ENCODE results near the gene EPPIN. TPM values are rescaled to one million over a fixed set of nuclear protein-coding genes. Genes with fewer than 3 reads are reported as not detected.
A peak's percentile ranks its signal among the peaks of the same experiment; 100 is the strongest.

EPPIN gene
- polyA plus RNA-seq, 1 of the 3 experiments (the other 2 are of a cell fraction) = not detected

DNA sequence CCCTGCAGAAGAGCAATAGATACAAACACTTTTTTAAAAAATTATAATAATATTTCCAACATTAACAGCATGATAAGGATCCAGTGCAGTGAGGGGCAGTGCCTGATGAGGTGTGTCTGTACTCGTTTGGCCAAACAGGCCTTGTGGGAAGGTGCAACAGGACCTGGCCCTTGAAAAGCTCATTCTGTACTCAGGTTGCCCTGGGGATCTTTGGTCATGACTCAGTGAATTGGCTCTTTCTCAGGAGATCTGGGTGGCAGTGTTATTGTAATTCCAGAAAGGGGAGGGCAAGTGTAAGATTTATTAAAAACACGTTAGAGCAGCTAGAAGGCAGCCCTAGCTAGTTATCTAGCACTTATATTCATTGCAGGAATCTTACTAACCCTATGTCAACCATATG, 28.9 kb downstream of the EPPIN start:
- Histone ChIP-seq H3K27me3 (ENCODE audit: insufficient read depth) (no peaks in the 10 kb centered on the region; the same call in 1 of the 2 replicates), H2AFZ (ENCODE audit: low read depth) (no peak overlapping the region), H3K4me3 (ENCODE audit: low read depth in 2 of 2, low read length in 1 of 2) (no peak overlapping the region), H4K20me1 (ENCODE audit: insufficient read depth) (no peaks in the 10 kb centered on the region), H3K36me3 (replicated peaks in 1 of 2; ENCODE audit: control insufficient read depth in 1 of 2, insufficient read depth in 2 of 2, low read length in 1 of 2) (no peaks in the 10 kb centered on the region), H3K4me2 (no peak overlapping the region), H3K9ac (no peak overlapping the region), H3K9me2 (no peaks in the 10 kb centered on the region), H3K9me3 (no peaks in the 10 kb centered on the region), H3F3A (replicated peaks; ENCODE audit: insufficient read depth) (no peaks in the 10 kb centered on the region), H3K4me1 (ENCODE audit: control insufficient read depth in 1 of 2, insufficient read depth in 2 of 2, low read depth in 1 of 2, low read length in 1 of 2) (no peaks in the 10 kb centered on the region), H3K27ac (ENCODE audit: low read depth in 2 of 2, low read length in 1 of 2) (no peak overlapping the region), H3K79me2 (ENCODE audit: insufficient read depth) (no peaks in the 10 kb centered on the region)
- POLR2A ChIA-PET = no interaction called here
- TF ChIP-seq, protein P1, sequence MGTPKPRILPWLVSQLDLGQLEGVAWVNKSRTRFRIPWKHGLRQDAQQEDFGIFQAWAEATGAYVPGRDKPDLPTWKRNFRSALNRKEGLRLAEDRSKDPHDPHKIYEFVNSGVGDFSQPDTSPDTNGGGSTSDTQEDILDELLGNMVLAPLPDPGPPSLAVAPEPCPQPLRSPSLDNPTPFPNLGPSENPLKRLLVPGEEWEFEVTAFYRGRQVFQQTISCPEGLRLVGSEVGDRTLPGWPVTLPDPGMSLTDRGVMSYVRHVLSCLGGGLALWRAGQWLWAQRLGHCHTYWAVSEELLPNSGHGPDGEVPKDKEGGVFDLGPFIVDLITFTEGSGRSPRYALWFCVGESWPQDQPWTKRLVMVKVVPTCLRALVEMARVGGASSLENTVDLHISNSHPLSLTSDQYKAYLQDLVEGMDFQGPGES (IDR thresholded peaks at IDR 0.05; ENCODE audit: low read depth, low read length) = no peak
- no peak for TF ChIP-seq NRF1 (IDR thresholded peaks at IDR 0.05; ENCODE audit: low read depth, low read length)
- no peak for TF ChIP-seq MEF2A (IDR thresholded peaks at IDR 0.05; ENCODE audit: borderline replicate concordance, low read depth)
- no peak for TF ChIP-seq EP300 (IDR thresholded peaks at IDR 0.05; ENCODE audit: borderline replicate concordance in 1 of 2, low read depth in 1 of 2, low read length in 1 of 2)
- TF ChIP-seq EZH2phosphoT487 (IDR thresholded peaks at IDR 0.05; ENCODE audit: borderline replicate concordance, low read depth) = no peak
- TF ChIP-seq, protein P2, sequence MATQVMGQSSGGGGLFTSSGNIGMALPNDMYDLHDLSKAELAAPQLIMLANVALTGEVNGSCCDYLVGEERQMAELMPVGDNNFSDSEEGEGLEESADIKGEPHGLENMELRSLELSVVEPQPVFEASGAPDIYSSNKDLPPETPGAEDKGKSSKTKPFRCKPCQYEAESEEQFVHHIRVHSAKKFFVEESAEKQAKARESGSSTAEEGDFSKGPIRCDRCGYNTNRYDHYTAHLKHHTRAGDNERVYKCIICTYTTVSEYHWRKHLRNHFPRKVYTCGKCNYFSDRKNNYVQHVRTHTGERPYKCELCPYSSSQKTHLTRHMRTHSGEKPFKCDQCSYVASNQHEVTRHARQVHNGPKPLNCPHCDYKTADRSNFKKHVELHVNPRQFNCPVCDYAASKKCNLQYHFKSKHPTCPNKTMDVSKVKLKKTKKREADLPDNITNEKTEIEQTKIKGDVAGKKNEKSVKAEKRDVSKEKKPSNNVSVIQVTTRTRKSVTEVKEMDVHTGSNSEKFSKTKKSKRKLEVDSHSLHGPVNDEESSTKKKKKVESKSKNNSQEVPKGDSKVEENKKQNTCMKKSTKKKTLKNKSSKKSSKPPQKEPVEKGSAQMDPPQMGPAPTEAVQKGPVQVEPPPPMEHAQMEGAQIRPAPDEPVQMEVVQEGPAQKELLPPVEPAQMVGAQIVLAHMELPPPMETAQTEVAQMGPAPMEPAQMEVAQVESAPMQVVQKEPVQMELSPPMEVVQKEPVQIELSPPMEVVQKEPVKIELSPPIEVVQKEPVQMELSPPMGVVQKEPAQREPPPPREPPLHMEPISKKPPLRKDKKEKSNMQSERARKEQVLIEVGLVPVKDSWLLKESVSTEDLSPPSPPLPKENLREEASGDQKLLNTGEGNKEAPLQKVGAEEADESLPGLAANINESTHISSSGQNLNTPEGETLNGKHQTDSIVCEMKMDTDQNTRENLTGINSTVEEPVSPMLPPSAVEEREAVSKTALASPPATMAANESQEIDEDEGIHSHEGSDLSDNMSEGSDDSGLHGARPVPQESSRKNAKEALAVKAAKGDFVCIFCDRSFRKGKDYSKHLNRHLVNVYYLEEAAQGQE (IDR thresholded peaks at IDR 0.05; ENCODE audit: low read depth, low read length) = no peak
- no peak for TF ChIP-seq JUND (IDR thresholded peaks at IDR 0.05)
- CTCF ChIA-PET = no interaction called here
- 6% methylated on average over 2 of the region's 2 CpGs for WGBS (ENCODE audit: low lambda C conversion rate)
- DNase-seq = no peak

DNA sequence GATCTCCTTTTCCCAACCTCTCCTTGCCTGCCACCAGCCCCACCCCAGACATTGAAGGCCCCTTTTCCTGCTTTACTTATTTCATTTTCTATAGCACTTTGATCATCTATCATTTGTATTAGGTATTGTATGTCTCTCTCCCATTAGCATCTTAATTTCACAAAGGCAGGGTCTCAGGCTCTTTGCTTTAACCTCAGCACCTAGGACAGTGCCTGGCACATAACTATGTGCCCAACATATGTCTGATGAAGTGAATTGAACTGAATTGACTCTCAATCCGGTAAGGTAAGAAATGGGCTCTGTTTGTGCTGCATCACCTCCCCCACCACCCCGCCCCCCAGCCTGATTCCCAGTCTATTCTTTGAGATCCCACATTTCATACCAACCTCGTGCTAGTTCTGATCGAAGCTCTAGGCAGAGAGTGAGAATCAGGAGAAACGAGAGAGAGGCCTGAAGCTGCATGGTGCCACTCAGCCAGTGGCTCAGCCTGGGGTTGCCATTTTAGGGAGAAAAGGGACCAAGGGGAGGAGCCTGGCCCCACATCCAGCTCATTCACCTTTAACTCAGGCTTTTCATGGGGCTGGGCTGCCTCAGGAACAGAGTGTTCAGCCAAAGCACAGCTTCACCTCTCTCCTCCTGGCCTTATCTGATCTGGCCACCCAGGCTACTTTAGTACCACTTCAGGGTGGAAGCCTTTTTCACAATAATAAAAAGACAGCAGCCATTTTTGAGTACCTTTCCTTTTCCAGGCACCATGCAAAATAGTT, 31.9 kb downstream of the EPPIN start, which contains the start of gene SPINT3:
SPINT3 (minus strand) TSS at position 476 of the 767 bp plus-strand sequence; CDS start at position 462, 14 bp downstream.
- no peaks in the 10 kb centered on the region for H3K4me1 ChIP-seq (ENCODE audit: control insufficient read depth in 1 of 2, insufficient read depth in 2 of 2, low read depth in 1 of 2, low read length in 1 of 2)
- H3K36me3 ChIP-seq (replicated peaks in 1 of 2; ENCODE audit: control insufficient read depth in 1 of 2, insufficient read depth in 2 of 2, low read length in 1 of 2) = no peaks in the 10 kb centered on the region
- POLR2A ChIA-PET = no interaction called here
- H3K9ac ChIP-seq = no peak within 1 kb of the TSS
- H3K9me2 ChIP-seq = no peaks in the 10 kb centered on the region
- no peaks in the 10 kb centered on the region; the same call in none of the 2 replicates for H3K27me3 ChIP-seq (ENCODE audit: insufficient read depth)
- no peak within 1 kb of the TSS for H3K4me2 ChIP-seq
- H3K27ac ChIP-seq (ENCODE audit: low read depth in 2 of 2, low read length in 1 of 2) = no peak within 1 kb of the TSS
- 5% methylated on average over 5 of the region's 5 CpGs for WGBS (ENCODE audit: low lambda C conversion rate)
- H3K9me3 ChIP-seq = no peaks in the 10 kb centered on the region
- TF ChIP-seq, protein P2 (IDR thresholded peaks at IDR 0.05; ENCODE audit: low read depth, low read length) = peak; percentile 86
- TF ChIP-seq, protein P3, sequence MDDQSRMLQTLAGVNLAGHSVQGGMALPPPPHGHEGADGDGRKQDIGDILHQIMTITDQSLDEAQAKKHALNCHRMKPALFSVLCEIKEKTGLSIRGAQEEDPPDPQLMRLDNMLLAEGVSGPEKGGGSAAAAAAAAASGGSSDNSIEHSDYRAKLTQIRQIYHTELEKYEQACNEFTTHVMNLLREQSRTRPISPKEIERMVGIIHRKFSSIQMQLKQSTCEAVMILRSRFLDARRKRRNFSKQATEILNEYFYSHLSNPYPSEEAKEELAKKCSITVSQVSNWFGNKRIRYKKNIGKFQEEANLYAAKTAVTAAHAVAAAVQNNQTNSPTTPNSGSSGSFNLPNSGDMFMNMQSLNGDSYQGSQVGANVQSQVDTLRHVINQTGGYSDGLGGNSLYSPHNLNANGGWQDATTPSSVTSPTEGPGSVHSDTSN (IDR thresholded peaks at IDR 0.05) = no peak
- DNase-seq = no peak
- no peaks in the 10 kb centered on the region for H3K79me2 ChIP-seq (ENCODE audit: insufficient read depth)
- no peak within 1 kb of the TSS for H2AFZ ChIP-seq (ENCODE audit: low read depth)
- CTCF ChIA-PET = interaction anchor here (0.6 kb wide), 1 partner anchor 23 kb away, joined by 4 read pairs; no protein-coding TSS in a partner anchor
- no peak within 1 kb of the TSS for H3K4me3 ChIP-seq (ENCODE audit: low read depth in 2 of 2, low read length in 1 of 2)
- no peaks in the 10 kb centered on the region for H3F3A ChIP-seq (replicated peaks; ENCODE audit: insufficient read depth)
- no peaks in the 10 kb centered on the region for H4K20me1 ChIP-seq (ENCODE audit: insufficient read depth)
